NT2/D1 (cell line): ENCODE results near the gene MPP3.

Experiments
- YY1 ChIP-seq: IDR thresholded peaks from 2 replicates; pipeline ENCODE4 v1.6.1; 2011; ENCODE audit not compliant: insufficient read length, insufficient read depth
- ZNF274 ChIP-seq: IDR thresholded peaks from 2 replicates; pipeline ENCODE4 v1.6.1; 2011; ENCODE audit warnings: mild to moderate bottlenecking, low read depth, low read length

GRCh38 chr17:43822570-43823190, 10.3 kb downstream of the MPP3 start:
- TF ChIP-seq YY1 (no peak), ZNF274 (no peak)
